NCI-H345 treated with DMSO at 0.1 percent for 48 hours (cell line): ENCODE measurements around the gene PFAS.
A peak's percentile ranks its signal among the peaks of the same experiment; 100 is the strongest.
"Not testable (repeated sequence)": the region's sequence is repeated elsewhere in the genome, so short reads cannot be mapped to it uniquely, and the experiment has no call there.

Experiments used
- DNase-seq: peaks from one replicate; lab custom pipeline; 2025; ENCODE audit not compliant: unreplicated experiment; lab: John Stamatoyannopoulos, UW

Gene PFAS

DNA sequence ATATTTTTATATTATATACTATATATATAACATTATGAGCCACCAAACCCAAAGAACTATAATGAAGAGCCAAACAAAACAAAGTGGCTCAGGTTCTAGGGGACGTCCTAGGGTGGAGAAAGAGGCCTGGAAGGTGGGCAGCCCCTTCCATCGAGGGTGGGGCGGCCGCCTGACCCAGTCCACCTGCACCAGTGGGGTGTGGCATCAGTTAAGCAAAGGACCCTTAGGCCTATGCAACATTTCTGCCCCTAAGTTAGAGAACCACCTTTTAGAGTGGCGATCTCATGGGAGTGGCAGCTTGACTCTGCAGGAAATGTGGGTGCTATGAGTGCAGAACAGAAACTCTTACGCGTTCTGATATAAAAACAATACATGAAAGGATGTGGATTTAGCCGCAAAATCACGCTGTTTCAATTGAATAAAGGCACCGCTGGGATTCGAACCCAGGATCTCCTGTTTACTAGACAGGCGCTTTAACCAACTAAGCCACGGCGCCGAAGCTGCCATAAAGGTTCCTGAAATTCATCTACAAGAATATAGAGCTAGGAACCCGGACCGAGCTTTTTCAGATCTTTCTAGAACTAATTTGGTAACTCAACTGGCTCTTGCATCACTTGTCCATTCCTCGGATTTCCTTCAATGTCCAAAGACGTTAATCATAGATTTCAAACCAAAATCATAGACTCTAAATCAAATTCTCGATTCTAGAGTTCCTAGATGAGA lies 23.1 kb upstream of the PFAS start:
- peak; percentile 37 for DNase-seq

GRCh38 chr17:8226536-8227237 lies 22.4 kb upstream of the PFAS start:
- peak; percentile 40 for DNase-seq

DNA sequence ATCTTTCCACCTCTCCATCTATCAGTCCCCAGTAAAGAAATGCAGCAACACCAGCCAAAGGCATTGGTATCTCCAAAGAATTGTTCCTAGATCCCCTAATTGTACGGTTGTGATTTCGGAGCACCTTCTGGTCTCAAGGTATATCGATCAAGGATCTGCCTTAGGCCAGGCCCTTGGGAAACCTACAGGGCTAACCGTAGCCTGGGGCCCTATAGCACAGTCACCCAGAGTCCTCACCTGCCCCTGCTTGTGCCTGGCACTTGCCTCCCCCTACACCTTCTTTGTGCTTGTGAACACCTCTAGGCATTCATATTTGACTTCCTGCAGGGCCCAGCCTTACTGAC lies 21.9 kb upstream of the PFAS start:
- DNase-seq, result no peak

- no peak for DNase-seq
These were observed 17.4 kb upstream of the PFAS start for GRCh38 chr17:8231701-8232100.

DNA sequence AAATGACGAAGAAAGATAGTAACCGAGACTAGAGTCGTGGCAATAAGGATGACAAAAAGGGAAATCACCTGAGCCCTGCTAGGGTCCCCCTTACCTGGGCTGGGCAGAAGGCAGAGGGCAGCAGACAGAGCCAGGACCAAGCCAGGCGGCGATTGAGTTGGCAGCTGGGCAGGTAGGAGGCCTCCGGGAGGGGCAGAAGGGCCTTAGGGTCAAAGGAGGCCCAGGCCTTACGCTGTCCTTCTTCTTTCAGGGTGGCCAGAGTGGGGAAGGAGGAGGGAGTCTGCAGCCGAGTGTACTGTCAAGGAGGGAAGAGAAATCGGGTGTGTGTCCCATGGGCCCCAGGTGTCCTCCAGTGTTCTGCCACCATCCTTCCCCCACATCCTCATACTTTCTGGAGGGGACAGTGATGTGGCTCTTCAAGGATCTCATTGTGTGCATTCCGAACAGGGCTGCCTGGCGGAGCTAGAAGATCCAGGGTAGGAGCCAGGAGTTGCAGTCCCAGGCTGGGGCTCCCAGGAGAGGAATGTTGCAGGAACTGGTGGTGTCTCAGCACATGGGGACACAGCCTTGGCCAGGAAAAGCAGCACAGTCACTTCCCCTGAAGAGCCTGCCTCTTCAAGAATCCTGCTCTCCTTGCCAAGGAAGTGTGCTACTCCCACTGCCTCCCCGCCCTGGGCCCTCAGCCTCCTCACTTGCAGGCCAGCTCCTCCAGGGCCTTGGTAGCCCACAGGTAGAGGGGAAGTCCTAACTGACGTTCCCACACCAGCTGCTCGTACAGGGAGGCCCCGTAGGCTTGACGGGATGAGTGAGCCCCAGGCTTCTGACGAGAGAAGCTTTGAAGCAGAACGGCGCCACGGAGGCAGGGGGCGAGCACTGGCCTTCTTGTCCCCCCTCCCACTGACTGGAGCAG lies 14.5 kb upstream of the PFAS start:
- no peak for DNase-seq

GRCh38 chr17:8235676-8236075 lies 13.4 kb upstream of the PFAS start:
- no peak for DNase-seq

- no peak for DNase-seq
These were observed 11.9 kb upstream of the PFAS start for GRCh38 chr17:8237175-8237574.

GRCh38 chr17:8237886-8238285 lies 11.2 kb upstream of the PFAS start:
- no peak for DNase-seq

GRCh38 chr17:8243827-8244226 lies 5.3 kb upstream of the PFAS start:
- DNase-seq, result no peak

- DNase-seq, result no peak
These were observed 4.3 kb upstream of the PFAS start for GRCh38 chr17:8244768-8245167.

- no peak for DNase-seq
These were observed 772 bp downstream of the PFAS start for GRCh38 chr17:8249621-8250500.

GRCh38 chr17:8251411-8251810 lies 2.3 kb downstream of the PFAS start:
- not testable (repeated sequence) for DNase-seq

DNA sequence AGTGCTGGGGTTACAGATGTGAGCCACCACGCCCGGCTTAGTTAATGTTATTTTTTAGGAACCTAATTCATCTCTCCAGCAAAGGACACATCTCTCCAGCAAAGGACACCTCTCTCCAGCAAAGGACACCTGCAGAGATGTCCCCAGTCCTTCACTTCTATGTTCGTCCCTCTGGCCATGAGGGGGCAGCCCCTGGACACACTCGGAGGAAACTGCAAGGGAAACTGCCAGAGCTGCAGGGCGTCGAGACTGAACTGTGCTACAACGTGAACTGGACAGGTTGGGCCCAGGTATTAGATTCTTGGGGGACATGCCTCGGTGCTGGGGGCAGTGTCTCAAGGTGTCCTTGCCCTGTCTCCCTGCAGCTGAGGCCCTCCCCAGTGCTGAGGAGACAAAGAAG lies 4.7 kb downstream of the PFAS start:
- no peak for DNase-seq

DNA sequence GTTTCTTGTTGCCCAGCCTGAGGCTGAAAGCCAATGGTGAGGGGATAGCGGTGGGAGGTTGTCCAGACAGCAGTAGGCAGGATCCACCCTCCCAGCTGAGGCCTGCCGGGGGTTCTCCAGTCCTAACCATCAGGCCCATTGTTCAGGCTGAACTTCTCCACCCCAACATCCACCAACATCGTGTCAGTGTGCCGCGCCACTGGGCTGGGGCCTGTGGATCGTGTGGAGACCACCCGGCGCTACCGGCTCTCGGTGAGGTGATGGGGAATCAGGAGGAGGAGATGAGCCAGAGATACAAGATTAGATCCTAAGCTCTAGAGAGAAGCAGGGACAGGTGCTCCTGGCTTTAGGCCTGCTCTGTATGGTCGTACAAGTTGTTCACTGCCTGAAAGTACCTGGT lies 5.8 kb downstream of the PFAS start:
- DNase-seq, result no peak

GRCh38 chr17:8255499-8255898 lies 6.4 kb downstream of the PFAS start:
- no peak for DNase-seq

DNA sequence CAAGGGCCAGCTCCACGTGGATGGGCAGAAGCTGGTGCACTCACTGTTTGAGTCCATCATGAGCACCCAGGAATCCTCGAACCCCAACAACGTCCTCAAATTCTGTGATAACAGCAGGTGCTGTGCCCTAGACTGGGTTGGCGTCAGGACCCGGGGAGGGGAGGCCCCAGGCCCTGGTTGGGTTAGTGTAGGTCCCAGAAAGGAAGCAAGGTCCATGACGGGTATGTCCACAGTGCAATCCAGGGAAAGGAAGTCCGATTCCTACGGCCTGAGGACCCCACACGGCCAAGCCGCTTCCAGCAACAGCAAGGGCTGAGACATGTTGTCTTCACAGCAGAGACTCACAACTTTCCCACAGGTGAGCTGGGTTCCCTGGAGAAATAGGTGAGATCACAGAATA lies 7.2 kb downstream of the PFAS start:
- no peak for DNase-seq

GRCh38 chr17:8256691-8257090 lies 7.6 kb downstream of the PFAS start:
- DNase-seq, result no peak

DNA sequence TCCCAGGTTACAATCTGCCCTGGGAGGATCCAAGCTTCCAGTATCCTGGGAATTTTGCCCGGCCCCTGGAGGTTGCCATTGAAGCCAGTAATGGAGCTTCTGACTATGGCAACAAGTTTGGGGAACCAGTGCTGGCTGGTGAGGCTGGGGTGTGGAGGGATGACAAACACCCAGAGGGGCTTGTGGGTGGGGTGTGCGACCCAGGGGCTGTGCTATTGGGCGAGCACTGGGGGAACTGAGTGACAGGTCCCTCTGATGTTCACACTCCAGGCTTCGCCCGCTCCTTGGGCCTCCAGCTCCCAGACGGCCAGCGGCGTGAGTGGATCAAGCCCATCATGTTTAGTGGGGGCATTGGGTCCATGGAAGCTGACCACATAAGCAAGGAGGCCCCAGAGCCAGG lies 8.7 kb downstream of the PFAS start:
- no peak for DNase-seq

DNA sequence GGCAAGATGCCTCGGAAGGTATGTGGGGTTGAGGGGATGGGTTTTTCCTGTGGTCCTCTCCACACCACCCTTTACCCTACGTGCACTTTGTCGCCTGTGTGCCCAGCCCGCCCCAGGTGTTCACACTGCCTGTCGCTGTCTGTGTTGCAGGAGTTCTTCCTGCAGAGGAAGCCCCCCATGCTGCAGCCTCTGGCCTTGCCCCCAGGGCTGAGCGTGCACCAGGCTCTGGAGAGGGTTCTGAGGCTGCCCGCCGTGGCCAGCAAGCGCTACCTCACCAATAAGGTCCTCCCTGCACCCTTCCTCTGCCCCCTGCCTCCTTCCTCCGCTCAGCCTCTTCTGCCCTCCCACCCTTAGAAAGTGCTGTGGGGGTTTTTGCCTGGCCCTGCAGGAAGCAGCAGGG lies 15.2 kb downstream of the PFAS start:
- no peak for DNase-seq

- DNase-seq, result no peak
These were observed 15.9 kb downstream of the PFAS start for GRCh38 chr17:8264836-8265542.
